Measurements from ENCODE around the gene ZNF628.
"Not testable (repeated sequence)": the region's sequence is repeated elsewhere in the genome, so short reads cannot be mapped to it uniquely, and the experiment has no call there.

The ZNF628 gene

DNA sequence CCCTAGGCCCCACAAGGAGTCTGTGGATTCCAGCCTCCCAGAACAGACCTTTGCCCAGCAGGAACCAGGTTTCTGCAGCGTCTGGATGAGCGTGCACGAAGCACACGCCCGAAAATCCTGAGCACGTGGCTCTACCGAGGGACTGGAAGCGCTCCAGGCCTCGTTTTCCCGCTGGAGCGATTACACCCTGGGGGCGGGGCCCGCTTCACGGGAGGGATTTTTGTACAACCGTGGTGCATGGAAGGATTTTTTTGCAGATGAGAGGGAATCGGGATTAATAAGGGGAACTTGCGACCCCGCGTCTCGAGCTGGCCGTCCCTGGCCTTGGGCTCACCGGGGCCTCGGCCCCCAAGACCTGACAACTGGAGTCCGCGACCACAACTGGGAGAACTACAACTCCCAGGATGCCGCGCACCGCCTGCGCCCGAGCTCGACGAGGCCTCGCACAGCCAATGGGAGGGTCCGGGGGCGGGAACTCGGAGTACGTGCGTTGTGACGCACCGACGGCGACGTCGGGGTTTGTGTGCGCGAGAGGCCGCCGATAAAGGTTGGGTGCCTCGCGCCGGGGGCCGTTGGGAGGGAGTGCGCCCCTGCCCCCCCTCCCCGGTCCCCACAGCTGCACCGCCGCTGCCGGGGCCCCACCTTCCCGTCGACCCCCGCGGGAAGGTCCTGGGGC lies at the start of gene ZNF628:
Gene ZNF628, plus strand, starts transcription at position 518 of the 676 bp plus-strand sequence. CDS start 3,294 bp downstream, outside the sequence.
- peak; percentile 99 for DNase-seq

DNA sequence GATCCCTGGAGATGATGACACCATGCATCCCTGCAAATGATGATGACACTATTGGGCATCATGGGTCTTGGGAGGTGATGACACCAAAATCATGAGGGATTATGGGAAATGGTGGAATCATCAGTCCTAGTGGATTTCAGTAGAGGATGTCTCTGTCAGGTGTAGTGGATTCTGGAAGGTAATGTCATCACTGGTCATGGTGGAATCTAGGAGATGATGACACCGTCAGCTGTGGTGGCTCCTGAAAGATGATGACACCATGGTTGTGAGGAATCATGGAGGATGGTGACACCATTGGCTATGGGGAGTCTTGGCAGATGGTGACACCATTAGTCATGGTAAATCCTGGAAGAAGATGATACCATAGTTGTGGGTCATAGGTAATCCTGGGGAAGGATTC lies 45.2 kb upstream of the ZNF628 start:
- DNase-seq: no peak

DNA sequence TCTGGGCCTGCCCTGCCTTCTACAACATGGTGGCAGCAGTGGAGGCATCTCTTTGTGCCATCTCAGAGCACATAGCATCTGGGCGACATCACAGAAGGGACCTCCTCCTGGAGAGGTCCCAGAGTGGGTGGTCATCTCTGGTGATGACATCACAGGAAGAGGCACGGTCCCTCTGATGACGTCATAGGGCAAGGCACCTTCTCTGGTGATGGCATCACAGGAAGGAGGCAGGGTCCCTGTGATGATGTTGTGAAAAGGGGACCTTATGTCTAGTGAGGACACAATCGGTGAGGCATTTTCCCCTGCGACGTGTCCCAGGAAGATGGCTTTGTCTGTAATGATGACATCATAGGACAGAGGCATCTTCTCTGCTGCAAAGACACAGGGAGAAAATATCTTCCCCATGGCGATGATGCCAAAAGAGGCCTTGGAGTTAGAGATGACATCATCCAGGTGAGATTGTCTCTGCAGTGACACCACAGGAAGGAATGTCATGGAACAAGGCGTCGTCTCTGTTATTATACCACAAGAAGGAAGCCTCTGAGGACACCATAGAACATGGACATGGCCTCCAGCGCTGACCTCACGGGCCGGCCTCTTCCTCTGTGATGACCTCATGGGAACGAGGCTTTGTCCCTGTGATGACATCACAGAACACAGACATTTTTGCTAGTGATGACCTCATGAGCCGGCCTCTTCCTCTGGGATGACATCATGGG lies 44.0 kb upstream of the ZNF628 start:
- no peak for DNase-seq

DNA sequence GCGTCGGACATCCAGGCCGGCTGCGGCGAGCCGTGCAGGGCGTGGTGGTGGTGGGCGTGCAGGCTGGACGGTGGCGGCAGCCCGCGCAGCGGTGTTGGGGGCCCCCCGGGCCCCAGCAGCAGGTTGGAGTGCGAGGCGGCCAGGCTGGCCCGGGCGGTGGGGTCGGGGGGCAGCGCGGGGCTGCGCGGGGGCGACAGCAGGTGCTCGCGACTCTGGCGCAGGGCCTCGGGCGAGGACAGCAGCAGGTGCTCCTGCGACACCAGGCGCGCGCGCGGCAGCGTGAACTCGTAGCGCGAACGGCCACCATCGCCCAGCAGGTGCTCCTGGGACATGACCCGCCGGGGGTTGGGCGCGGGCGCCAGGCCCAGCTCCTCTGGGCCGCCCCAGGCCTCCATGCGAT lies 43.1 kb upstream of the ZNF628 start:
- no peak for DNase-seq

DNA sequence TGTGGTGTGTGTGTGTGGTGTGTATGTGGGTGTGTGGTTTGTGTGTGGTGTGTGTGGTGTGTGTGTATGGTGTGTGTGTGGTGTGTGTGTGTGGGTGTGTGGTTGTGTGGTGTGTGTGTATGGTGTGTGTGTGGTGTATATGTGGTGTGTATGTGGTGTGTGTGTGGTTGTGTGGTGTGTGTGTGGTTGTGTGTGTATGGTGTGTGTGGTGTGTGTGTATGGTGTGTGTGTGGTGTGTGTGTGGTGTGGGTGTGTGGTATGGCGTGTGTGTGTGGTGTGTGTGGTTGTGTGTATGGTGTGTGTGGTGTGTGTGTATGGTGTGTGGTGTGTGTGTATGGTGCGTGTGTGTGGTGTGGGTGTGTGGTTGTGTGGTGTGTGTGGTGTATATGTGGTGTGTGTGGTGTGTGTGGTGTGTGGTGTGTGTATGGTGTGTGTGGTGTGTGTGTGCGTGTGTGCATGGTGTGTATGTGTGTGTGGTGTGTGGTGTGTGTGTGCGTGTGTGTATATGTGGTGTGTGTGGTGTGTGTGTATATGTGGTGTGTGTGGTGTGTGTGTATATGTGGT lies 42.0 kb upstream of the ZNF628 start:
- DNase-seq: no peak

DNA sequence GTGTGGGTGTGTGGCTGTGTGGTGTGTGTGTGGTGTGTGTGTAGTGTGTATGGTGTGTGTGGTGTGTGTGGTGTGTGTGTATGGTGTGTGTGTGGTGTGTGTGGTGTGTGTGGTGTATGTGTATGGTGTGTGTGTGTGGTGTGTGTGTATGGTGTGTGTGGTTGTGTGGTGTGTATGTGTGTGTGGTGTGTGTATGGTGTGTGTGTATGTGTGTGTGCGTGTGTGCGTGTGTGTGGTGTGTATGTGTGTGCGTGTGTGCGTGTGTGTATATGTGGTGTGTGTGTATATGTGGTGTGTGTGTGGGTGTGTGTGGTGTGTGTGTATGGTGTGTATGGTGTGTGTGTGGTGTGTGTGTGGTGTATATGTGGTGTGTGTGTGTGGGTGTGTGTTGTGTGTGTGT lies 41.4 kb upstream of the ZNF628 start:
- DNase-seq: no peak

DNA sequence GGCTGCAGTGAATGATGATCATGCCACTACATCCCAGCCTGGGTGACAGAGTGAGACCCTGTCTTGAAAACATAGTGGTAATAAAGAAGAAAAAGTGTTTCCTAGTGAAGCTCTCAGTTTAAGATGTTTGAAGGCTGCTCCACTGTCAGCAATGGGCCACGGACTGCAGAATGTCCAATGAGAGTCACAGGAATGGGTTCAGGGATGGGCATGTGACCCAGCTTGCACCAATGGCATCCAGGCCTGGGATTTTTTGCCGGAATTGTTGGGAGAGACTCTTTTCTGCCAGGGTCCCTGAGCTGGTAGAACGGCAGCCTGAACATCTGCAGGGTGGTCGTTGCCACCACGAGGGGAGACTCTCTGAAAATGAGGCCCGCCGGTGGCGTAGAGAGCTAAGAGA lies 39.6 kb upstream of the ZNF628 start:
- DNase-seq: no peak

DNA sequence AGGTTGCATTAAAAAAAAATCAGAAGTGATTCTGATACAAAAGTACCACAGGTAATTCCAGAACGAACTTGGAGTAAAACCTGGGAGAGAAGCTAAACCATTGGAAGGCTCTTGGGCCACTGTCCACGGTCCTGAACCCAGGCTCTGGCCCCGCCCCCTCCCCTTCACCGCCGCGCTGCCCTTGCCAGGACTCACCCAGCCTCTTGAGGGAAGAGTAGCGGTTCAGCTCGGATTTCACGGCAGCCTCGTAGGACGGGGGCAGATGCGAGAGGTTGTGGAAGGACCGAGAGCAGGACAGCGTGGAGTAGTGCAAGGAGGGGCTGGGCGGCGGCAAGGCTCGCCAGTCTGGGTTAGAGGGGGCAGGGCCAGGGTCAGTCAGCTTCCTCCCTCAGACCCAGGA lies 39.0 kb upstream of the ZNF628 start:
- no peak for DNase-seq

DNA sequence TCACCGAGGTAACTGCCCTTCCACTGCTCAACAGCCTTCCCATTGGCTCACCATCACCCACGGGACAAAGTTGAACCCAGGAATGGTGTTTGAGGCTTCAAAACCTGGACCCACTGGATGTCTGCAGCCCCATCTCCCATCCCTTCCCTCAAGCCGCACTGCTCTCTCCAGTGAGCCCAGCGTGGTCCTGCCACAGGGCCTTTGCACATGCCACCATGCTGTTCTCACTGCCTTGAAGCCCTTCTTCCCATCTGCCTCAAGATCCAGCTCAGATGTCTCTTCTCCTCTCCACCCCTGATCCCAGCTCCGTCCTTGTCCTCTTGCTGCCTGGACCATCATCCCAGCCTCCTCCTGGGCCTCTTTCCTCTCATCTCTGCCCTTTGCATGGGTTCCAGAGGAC lies 37.4 kb upstream of the ZNF628 start:
- no peak for DNase-seq

DNA sequence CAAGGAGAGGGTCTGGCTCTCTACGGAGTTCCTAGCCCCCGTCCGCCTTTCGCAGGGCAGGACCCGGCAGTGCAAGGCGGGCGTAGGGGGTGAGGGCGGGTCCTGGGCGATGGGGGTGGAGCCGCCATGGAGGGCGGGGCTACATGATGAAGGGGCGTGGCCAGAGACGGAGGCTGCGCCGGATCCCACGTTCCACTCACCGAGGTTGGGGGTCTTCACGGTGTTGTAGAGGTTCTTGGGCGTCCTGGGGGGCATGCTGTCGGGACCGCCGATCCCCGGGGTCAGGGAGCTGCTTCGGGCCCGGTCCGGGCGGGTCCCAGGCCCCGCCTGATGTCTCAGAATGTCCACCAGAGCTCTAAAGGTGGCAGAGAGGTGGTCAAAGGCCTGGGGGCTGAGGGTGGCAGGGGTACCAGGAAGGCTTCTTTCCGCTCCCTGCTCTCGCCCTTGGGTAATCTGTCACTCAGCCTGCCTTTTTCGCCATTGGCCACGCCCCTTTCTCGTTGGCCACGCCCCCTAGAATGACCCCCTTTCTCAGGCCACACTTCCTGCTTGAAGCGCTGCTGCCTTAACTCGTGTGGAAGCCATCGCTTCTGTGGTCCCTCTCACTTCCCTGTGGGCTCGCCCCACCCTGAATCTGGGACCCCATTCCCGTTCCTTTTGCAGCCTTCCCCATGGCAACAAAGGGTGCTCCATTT lies 35.9 kb upstream of the ZNF628 start:
- no peak for DNase-seq

DNA sequence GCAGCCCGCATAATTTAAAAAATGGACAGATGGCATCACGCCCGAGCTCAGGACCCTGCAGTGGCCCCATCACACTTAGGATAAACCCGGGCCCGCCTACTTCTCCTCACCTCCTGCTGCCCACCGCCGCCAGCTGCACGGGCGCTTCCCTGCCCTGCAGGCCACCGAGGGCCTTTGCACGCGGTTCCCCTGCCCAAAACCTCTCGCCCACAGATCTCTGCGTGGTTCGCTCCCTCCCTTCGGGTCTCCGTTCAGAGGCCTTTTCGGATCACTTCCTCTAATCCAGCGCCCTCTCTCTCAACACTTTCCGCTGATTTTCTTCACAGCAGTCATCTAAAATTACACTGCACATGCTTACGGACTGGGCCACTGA lies 35.1 kb upstream of the ZNF628 start:
- DNase-seq: no peak

DNA sequence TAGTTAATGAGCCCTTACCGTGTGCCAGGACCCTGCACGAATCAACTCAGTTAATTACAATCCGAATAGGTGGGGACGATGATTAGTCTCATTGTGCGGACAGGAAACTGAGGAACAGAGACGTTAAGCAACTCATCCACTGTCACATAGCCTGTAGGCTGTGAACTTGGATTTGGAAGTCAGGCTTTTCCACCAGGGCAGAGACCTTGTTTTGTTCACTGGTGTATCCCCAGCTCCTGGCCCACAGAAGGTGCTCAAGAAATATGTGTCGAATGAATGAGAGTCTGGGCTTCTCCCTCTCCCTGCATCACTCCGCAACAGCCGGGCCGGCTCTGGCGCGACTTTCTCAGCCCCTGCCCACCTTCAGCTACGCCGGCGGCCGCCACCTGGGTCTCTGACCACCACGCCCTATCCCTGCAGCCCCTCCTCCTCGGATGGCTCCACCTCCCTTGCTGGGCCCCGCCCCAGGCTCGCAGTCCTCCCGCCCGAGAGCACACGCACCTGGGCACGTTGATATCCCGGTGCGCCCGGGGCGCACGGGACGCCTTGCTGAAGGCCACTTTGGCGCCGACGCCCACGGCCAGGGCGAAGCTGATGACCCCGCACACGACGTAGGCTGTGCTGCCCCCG lies 34.6 kb upstream of the ZNF628 start:
- DNase-seq: no peak

DNA sequence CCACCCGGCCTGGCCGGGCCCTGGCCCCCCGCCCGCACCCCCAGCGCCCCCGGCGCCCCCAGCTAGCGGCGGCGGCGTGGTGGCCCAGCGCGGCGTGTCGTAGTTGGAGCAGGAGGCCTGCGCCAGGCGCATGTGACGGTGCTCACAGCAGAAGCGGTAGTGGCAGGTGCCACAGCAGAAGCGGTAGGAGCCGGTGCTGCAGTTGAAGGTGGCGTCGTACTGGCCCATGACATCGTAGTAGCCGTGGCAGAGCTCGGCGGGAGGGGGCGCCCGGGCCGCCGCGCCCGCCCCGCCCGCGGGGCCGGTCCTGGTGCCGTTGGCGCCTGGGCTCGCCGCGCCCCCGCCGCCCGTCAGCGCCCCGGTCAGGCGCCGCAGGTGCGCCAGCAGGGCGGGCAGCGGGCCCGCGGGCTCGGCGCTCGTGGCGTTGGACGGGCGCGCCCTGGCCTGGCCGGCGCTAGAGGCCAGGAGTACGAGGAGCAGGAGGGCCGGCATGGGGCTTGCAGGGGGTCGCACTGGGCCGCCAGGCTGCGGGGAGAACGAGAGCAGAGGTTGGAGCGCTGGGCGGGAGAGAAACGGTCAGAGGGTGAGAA lies 34.0 kb upstream of the ZNF628 start:
- DNase-seq: no peak

DNA sequence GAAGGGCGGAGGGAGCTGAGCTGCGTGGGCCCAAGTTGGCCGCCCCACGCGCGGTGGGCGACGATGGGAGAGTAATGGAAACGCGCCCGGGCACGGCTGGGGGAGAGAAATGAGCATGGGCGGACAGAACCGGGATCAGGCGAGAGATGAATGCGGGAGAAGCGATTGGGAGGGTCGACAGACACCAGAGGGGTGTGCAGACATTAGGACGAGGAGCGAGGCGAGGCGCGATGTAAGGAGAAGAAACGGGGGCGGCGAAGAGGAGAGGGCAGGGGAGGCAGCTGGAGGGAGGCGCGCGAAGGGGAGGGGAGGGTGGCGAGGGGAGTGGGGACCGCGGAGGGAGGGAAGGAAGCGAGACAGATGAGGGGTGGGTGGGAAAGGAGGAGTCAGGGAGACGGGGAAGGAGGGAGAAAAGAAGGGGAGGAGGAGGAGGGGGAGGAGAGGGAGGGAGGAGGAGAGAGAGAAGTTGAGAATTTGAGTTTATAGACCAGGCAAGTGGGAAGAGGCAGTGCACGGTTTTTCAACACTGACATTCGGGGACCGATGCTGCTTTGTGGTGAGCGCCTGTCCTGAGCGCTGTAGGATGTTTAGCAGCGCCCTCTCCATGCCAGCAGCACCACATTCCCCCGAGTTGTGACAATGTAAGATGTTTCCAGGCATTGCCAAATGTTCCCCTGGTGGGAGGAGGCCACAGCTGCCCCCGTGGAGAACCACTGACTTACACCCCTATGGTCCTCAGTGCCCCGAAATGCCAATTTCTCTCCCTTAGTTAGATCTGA lies 33.2 kb upstream of the ZNF628 start, which contains the start of gene SHISA7:
Gene SHISA7, minus strand, starts transcription at position 256 of the 779 bp plus-strand sequence. CDS start 437 bp downstream, outside the sequence.
- DNase-seq: no peak

DNA sequence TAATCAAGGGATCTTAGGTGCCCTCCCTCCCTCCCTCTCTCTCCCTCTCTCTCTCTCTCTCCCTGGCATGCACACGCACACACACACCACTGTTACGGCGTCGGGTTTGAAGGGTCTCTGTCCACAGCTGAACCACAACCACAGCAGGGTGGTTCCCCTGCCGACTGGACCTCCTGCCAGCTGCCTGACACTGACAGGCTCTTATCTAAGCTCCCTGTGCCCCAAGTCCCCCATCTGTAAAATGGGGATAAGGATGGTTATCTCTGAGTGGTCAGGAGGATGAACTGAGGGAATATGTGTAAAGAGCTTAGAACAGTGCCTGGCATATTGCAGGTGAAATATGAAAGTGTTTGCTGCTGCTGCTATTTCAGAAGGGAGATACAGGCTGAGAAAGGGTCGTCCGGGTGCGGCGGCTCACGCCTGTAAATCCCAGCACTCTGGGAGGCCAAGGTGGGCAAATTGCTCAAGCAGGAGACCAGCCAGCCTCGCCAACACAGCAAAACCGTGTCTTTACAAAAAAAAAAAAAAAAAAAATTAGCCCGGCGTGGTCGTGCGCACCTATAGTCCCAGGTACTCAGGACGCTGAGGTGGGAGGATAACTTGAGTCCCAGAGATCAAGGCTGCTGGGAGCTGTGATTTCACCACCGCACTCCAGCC lies 32.5 kb upstream of the ZNF628 start:
- no peak for DNase-seq

DNA sequence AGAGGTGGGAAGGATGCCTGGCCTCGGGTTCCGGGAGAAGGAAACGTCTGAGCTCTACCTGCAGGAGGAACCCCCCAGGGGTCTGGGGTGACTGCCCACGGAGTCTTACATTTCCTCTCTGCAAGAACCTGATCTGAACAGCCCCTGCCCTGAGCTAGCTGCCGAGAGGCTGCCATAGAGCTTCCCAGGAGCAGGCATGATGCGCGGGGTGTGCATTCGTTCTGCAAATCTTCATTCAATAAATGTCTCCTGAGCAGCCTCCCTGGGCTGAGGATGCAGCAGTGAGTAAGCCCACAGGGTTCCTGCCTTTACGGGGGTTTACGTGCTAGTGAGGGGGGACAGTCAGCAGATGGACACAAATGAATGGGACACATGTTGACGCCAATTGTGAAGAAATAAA lies 31.8 kb upstream of the ZNF628 start:
- DNase-seq: no peak

DNA sequence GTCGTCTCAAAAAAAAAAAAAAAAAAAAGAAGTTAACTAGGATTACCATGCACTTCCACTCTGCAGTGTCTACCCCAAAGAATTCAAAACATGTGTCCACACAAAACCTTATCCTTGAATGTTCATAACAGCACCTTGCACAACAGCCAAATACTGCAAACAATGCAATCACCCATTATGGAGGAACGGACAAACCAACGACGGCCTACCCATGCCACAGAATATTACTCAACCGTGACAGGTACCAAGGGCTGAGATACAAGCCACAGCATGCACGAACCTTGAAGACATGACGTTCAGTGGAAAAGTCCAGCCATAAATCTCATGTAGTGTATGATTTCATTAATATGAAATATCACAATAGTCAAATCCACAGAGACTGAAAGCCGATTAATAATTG lies 30.4 kb upstream of the ZNF628 start:
- no peak for DNase-seq

DNA sequence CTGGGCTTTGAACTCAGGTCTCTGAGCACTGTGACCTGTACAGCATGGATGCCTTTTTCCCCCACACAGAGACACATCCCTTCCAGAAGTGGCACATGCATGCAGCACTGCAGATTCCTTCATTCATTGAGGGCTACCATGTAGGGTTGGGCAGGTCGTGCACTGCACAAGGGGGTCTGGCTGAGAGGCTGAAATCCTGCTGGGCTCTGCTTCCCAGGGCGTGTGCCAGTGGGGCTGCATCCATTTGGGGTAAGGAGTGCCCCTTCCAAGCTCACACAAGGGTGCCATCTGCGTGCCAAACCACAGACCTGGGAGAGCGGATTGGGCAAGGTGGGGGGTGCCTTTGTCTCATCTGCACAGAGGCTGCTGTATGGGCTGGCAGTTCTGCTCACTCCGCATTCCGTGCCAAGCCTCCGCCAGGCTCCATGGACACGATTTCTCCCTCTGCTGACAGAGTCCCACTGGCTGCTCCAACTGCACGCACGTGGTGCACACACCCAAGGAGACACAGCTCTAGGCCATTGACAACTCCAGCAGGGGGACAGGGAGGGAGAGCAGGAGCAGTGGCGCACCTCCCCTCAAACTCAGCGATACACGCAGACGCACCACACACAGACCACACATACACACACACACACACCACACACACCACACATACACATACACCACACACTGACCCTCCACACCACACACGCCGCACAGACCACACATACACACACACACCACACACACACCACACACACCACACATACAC lies 28.8 kb upstream of the ZNF628 start:
- no peak for DNase-seq

DNA sequence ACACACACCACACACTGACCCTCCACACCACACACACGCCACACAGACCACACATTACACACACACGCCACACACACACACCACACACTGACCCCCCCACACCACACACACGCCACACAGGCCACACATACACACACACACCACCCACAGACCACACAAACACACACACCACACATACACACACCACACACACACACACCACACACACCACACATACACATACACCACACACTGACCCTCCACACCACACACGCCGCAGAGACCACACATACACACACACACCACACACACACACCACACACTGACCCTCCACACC lies 28.3 kb upstream of the ZNF628 start:
- DNase-seq: not testable (repeated sequence)

DNA sequence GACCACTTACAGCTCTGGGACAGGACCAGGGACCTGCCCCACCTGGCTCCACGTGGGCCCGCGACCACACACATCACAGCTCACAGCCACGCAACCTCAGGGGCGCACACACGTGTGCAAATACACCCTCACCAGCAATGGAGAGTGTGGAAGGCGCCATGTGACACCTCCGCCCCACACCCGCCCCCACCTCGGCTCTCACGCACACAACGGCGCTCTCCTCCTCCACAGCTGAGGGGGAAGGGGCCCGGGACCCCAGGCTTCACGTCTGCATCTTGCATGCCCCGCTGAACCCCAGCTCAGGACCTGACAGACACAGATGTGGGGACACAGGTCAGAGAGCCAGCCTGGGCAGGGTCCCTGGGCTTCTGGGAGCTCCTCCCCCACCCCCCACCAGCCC lies 26.9 kb upstream of the ZNF628 start:
- no peak for DNase-seq

Data from activated effector memory CD4-positive, alpha-beta T cell treated with anti-CD3 and anti-CD28 coated beads, Interleukin-2, amount 50 U/mL, for 16 hours (primary cell).